ENCODE measurements around the gene CSF1.
A peak's percentile ranks its signal among the peaks of the same experiment; 100 is the strongest.
"Not testable (repeated sequence)": the region's sequence is repeated elsewhere in the genome, so short reads cannot be mapped to it uniquely, and the experiment has no call there.

Gene CSF1

GRCh38 chr1:109910123-109910962, at the start of gene CSF1:
Gene CSF1 (plus strand): TSS chr1:109910849. CDS start chr1:109911024, 175 bp downstream.
- DNase-seq (ENCODE audit: low read depth, low spot score) = no peak
- Histone ChIP-seq H3K4me1 (ENCODE audit: insufficient read depth, insufficient read length) (peaks cover 13% of the 10 kb centered on the region), H3K9me3 (ENCODE audit: insufficient read depth, low read length) (no peaks in the 10 kb centered on the region), H3K36me3 (ENCODE audit: insufficient read depth, insufficient read length, low read length) (peaks cover 25% of the 10 kb centered on the region), H3K4me3 (ENCODE audit: insufficient read length, low read depth) (peak within 1 kb of the TSS; percentile 78), H3K9ac (ENCODE audit: insufficient read length, low read depth) (peak within 1 kb of the TSS; percentile 84), H3K27me3 (ENCODE audit: insufficient read depth, insufficient read length) (peaks cover 50% of the 10 kb centered on the region)
- TF ChIP-seq ZNF274 (IDR thresholded peaks at IDR 0.05; ENCODE audit: low read depth, low read length) (no peak), SUZ12 (IDR thresholded peaks at IDR 0.05; ENCODE audit: extremely low read depth, insufficient read depth, insufficient read length) (no peak), YY1 (IDR thresholded peaks at IDR 0.05; ENCODE audit: insufficient read depth, insufficient read length) (no peak)

- not testable (repeated sequence) for H3K4me1 ChIP-seq (ENCODE audit: insufficient read depth, insufficient read length); H3K4me3 ChIP-seq (ENCODE audit: insufficient read length, low read depth); H3K27me3 ChIP-seq (ENCODE audit: insufficient read depth, insufficient read length); H3K36me3 ChIP-seq (ENCODE audit: insufficient read depth, insufficient read length, low read length); H3K9ac ChIP-seq (ENCODE audit: insufficient read length, low read depth); DNase-seq (ENCODE audit: low read depth, low spot score)
- H3K9me3 ChIP-seq (ENCODE audit: insufficient read depth, low read length) = peaks cover 25% of the 10 kb centered on the region; the same call in 1 of the 2 replicates
Measured at GRCh38 chr1:109861616-109862015, 49.0 kb upstream of the CSF1 start.

- Histone ChIP-seq H3K36me3 (ENCODE audit: insufficient read depth, insufficient read length, low read length) (no peaks in the 10 kb centered on the region), H3K4me1 (ENCODE audit: insufficient read depth, insufficient read length) (no peaks in the 10 kb centered on the region), H3K4me3 (ENCODE audit: insufficient read length, low read depth) (no peak overlapping the region), H3K9ac (ENCODE audit: insufficient read length, low read depth) (no peak overlapping the region), H3K9me3 (ENCODE audit: insufficient read depth, low read length) (peaks cover 33% of the 10 kb centered on the region; the same call in 1 of the 2 replicates), H3K27me3 (ENCODE audit: insufficient read depth, insufficient read length) (no peaks in the 10 kb centered on the region)
- TF ChIP-seq SUZ12 (IDR thresholded peaks at IDR 0.05; ENCODE audit: extremely low read depth, insufficient read depth, insufficient read length) (no peak), YY1 (IDR thresholded peaks at IDR 0.05; ENCODE audit: insufficient read depth, insufficient read length) (no peak), ZNF274 (IDR thresholded peaks at IDR 0.05; ENCODE audit: low read depth, low read length) (no peak)
- DNase-seq (ENCODE audit: low read depth, low spot score) = no peak
Measured at GRCh38 chr1:109863667-109864046, 47.0 kb upstream of the CSF1 start.

- no peak for DNase-seq (ENCODE audit: low read depth, low spot score)
- Histone ChIP-seq H3K36me3 (ENCODE audit: insufficient read depth, insufficient read length, low read length) (no peaks in the 10 kb centered on the region), H3K9ac (ENCODE audit: insufficient read length, low read depth) (no peak overlapping the region)
Measured at GRCh38 chr1:109864047-109864822, 46.4 kb upstream of the CSF1 start.

GRCh38 chr1:109864930-109865612, 45.6 kb upstream of the CSF1 start:
- DNase-seq (ENCODE audit: low read depth, low spot score) = peak; percentile 40
- no peak overlapping the region for H3K9ac ChIP-seq (ENCODE audit: insufficient read length, low read depth)
- H3K36me3 ChIP-seq (ENCODE audit: insufficient read depth, insufficient read length, low read length) = no peaks in the 10 kb centered on the region
- no peak overlapping the region for H3K4me3 ChIP-seq (ENCODE audit: insufficient read length, low read depth)
- H3K4me1 ChIP-seq (ENCODE audit: insufficient read depth, insufficient read length) = no peaks in the 10 kb centered on the region
- H3K27me3 ChIP-seq (ENCODE audit: insufficient read depth, insufficient read length) = no peaks in the 10 kb centered on the region
- TF ChIP-seq ZNF274 (IDR thresholded peaks at IDR 0.05; ENCODE audit: low read depth, low read length) (no peak), SUZ12 (IDR thresholded peaks at IDR 0.05; ENCODE audit: extremely low read depth, insufficient read depth, insufficient read length) (no peak), YY1 (IDR thresholded peaks at IDR 0.05; ENCODE audit: insufficient read depth, insufficient read length) (no peak)
- peaks cover 33% of the 10 kb centered on the region; the same call in 1 of the 2 replicates for H3K9me3 ChIP-seq (ENCODE audit: insufficient read depth, low read length)

More at GRCh38 chr1:109864047-109864822, 46.4 kb upstream of the CSF1 start:
- no peaks in the 10 kb centered on the region for H3K4me1 ChIP-seq (ENCODE audit: insufficient read depth, insufficient read length)
- H3K27me3 ChIP-seq (ENCODE audit: insufficient read depth, insufficient read length) = no peaks in the 10 kb centered on the region
- no peak overlapping the region for H3K4me3 ChIP-seq (ENCODE audit: insufficient read length, low read depth)
- no peak for TF ChIP-seq SUZ12 (IDR thresholded peaks at IDR 0.05; ENCODE audit: extremely low read depth, insufficient read depth, insufficient read length)
- TF ChIP-seq ZNF274 (IDR thresholded peaks at IDR 0.05; ENCODE audit: low read depth, low read length) = peak; percentile 34; the same call in 1 of the 2 replicates
- H3K9me3 ChIP-seq (ENCODE audit: insufficient read depth, low read length) = peaks cover 33% of the 10 kb centered on the region; the same call in 1 of the 2 replicates

- DNase-seq (ENCODE audit: low read depth, low spot score) = no peak
- Histone ChIP-seq H3K9ac (ENCODE audit: insufficient read length, low read depth) (no peak overlapping the region), H3K4me1 (ENCODE audit: insufficient read depth, insufficient read length) (no peaks in the 10 kb centered on the region), H3K9me3 (ENCODE audit: insufficient read depth, low read length) (peaks cover 33% of the 10 kb centered on the region; the same call in 1 of the 2 replicates), H3K4me3 (ENCODE audit: insufficient read length, low read depth) (no peak overlapping the region), H3K36me3 (ENCODE audit: insufficient read depth, insufficient read length, low read length) (no peaks in the 10 kb centered on the region), H3K27me3 (ENCODE audit: insufficient read depth, insufficient read length) (no peaks in the 10 kb centered on the region)
- TF ChIP-seq SUZ12 (IDR thresholded peaks at IDR 0.05; ENCODE audit: extremely low read depth, insufficient read depth, insufficient read length) = no peak
- no peak for TF ChIP-seq YY1 (IDR thresholded peaks at IDR 0.05; ENCODE audit: insufficient read depth, insufficient read length)
- no peak for TF ChIP-seq ZNF274 (IDR thresholded peaks at IDR 0.05; ENCODE audit: low read depth, low read length)
Measured at GRCh38 chr1:109866071-109866470, 44.6 kb upstream of the CSF1 start.
